HT-29 (cell line): ENCODE data around the gene MOCS2. TPM values are rescaled to one million over a fixed set of nuclear protein-coding genes. Genes with fewer than 3 reads are reported as not detected.

ENCODE experiments used
- DNase-seq: peaks from one replicate; pipeline ENCODE4 v3.0.0-alpha.2; 2015; ENCODE audit warnings: low spot score
- total RNA-seq: library from RNA; depleted of rRNA; stranded (reverse); fragments of >200 nt; shearing (Covaris generic); gene quantifications from 2 replicates; pipeline ENCODE4 v1.2.3, GENCODE V29; 2014

Gene MOCS2
- total RNA-seq, 1 experiment from 2014 or later = 17.2 TPM

- no peak for DNase-seq
Observed at GRCh38 chr5:53095217-53095616, 14.3 kb downstream of the MOCS2 start.

- no peak for DNase-seq
Observed at GRCh38 chr5:53092242-53092641, 17.3 kb downstream of the MOCS2 start.

- DNase-seq = no peak
Observed at GRCh38 chr5:53091289-53091688, 18.3 kb downstream of the MOCS2 start.

GRCh38 chr5:53090229-53090628, 19.3 kb downstream of the MOCS2 start:
- DNase-seq = no peak

- no peak for DNase-seq
Observed at GRCh38 chr5:53089481-53089991, 20.0 kb downstream of the MOCS2 start.

GRCh38 chr5:53087621-53088121, 21.9 kb downstream of the MOCS2 start:
- no peak for DNase-seq

GRCh38 chr5:53087171-53087570, 22.4 kb downstream of the MOCS2 start:
- DNase-seq = no peak

GRCh38 chr5:53084546-53085255, 24.9 kb downstream of the MOCS2 start:
- DNase-seq = no peak

- DNase-seq = no peak
Observed at GRCh38 chr5:53083927-53084326, 25.6 kb downstream of the MOCS2 start.

GRCh38 chr5:53080271-53080670, 29.3 kb downstream of the MOCS2 start:
- no peak for DNase-seq

- no peak for DNase-seq
Observed at GRCh38 chr5:53076014-53076583, 33.5 kb downstream of the MOCS2 start.

- no peak for DNase-seq
Observed at GRCh38 chr5:53073348-53073747, 36.2 kb downstream of the MOCS2 start.

- no peak for DNase-seq
Observed at GRCh38 chr5:53071738-53072137, 37.8 kb downstream of the MOCS2 start.

GRCh38 chr5:53071298-53071697, 38.3 kb downstream of the MOCS2 start:
- no peak for DNase-seq

GRCh38 chr5:53069626-53070025, 39.9 kb downstream of the MOCS2 start:
- DNase-seq = no peak

- DNase-seq = no peak
Observed at GRCh38 chr5:53068291-53068836, 41.2 kb downstream of the MOCS2 start.

- no peak for DNase-seq
Observed at GRCh38 chr5:53067641-53068040, 41.9 kb downstream of the MOCS2 start.

GRCh38 chr5:53066088-53066487, 43.5 kb downstream of the MOCS2 start:
- DNase-seq = no peak

GRCh38 chr5:53063791-53064190, 45.8 kb downstream of the MOCS2 start:
- no peak for DNase-seq

- DNase-seq = no peak
Observed at GRCh38 chr5:53063176-53063575, 46.4 kb downstream of the MOCS2 start.

GRCh38 chr5:53059281-53059680, 50.3 kb downstream of the MOCS2 start:
- no peak for DNase-seq

GRCh38 chr5:53055365-53055764, 54.2 kb downstream of the MOCS2 start:
- no peak for DNase-seq

GRCh38 chr5:53053364-53053763, 56.2 kb downstream of the MOCS2 start:
- no peak for DNase-seq
